ENCODE measurements around the gene TRIB2. TPM values are rescaled to one million over a fixed set of nuclear protein-coding genes. Genes with fewer than 3 reads are reported as not detected.

TRIB2 gene
- total and polyA plus RNA-seq, 2 experiments from 2014 or later: 19.2 to 27.2 TPM

- H3K27ac ChIP-seq: no peak overlapping the region
- no peaks in the 10 kb centered on the region for H3K79me2 ChIP-seq
- H2AFZ ChIP-seq: no peak overlapping the region
- H3K4me2 ChIP-seq: no peak overlapping the region
- TF ChIP-seq EZH2phosphoT487 (IDR thresholded peaks at IDR 0.05; ENCODE audit: low read depth, severe bottlenecking, unreplicated experiment): no peak
- no peak for TF ChIP-seq EZH2 (IDR thresholded peaks at IDR 0.05; ENCODE audit: borderline replicate concordance)
- TF ChIP-seq CTCF (IDR thresholded peaks at IDR 0.05; ENCODE audit: poor library complexity): no peak
- no peaks in the 10 kb centered on the region for H3K9me3 ChIP-seq (ENCODE audit: low read depth)
- H3K4me3 ChIP-seq: no peak overlapping the region
- 90% methylated on average over 2 of the region's 2 CpGs for WGBS (ENCODE audit: low lambda C conversion rate, missing lambda C conversion rate)
- no peaks in the 10 kb centered on the region for H3K36me3 ChIP-seq (replicated peaks; ENCODE audit: insufficient read depth, low read depth)
- DNase-seq (ENCODE audit: low spot score): no peak
- H3K27me3 ChIP-seq: no peaks in the 10 kb centered on the region
- no peaks in the 10 kb centered on the region for H4K20me1 ChIP-seq (ENCODE audit: insufficient read depth, poor library complexity, severe bottlenecking)
- H3K4me1 ChIP-seq (ENCODE audit: insufficient read depth): no peaks in the 10 kb centered on the region
- H3K9me2 ChIP-seq (replicated peaks; ENCODE audit: insufficient read depth): no peaks in the 10 kb centered on the region
Measured at GRCh38 chr2:12697617-12698016, 19.1 kb upstream of the TRIB2 start.

- no peaks in the 10 kb centered on the region for H3K79me2 ChIP-seq
- H3K4me2 ChIP-seq: no peak overlapping the region
- no peak overlapping the region for H3K27ac ChIP-seq
- H3K9me3 ChIP-seq (ENCODE audit: low read depth): no peaks in the 10 kb centered on the region
- DNase-seq (ENCODE audit: low spot score): no peak
- TF ChIP-seq EZH2 (IDR thresholded peaks at IDR 0.05; ENCODE audit: borderline replicate concordance): no peak
- TF ChIP-seq EZH2phosphoT487 (IDR thresholded peaks at IDR 0.05; ENCODE audit: low read depth, severe bottlenecking, unreplicated experiment): no peak
- TF ChIP-seq CTCF (IDR thresholded peaks at IDR 0.05; ENCODE audit: poor library complexity): no peak
- no peaks in the 10 kb centered on the region for H3K9me2 ChIP-seq (replicated peaks; ENCODE audit: insufficient read depth)
- 77% methylated on average over 1 of the region's 1 CpG for WGBS (ENCODE audit: low lambda C conversion rate, missing lambda C conversion rate)
- no peak overlapping the region for H2AFZ ChIP-seq
- H3K27me3 ChIP-seq: no peaks in the 10 kb centered on the region
- no peaks in the 10 kb centered on the region for H4K20me1 ChIP-seq (ENCODE audit: insufficient read depth, poor library complexity, severe bottlenecking)
- H3K36me3 ChIP-seq (replicated peaks; ENCODE audit: insufficient read depth, low read depth): no peaks in the 10 kb centered on the region
- H3K4me3 ChIP-seq: no peak overlapping the region
- H3K4me1 ChIP-seq (ENCODE audit: insufficient read depth): no peaks in the 10 kb centered on the region
Measured at GRCh38 chr2:12700989-12701388, 15.7 kb upstream of the TRIB2 start.

- H3K79me2 ChIP-seq: no peaks in the 10 kb centered on the region
- no peaks in the 10 kb centered on the region for H3K4me1 ChIP-seq (ENCODE audit: insufficient read depth)
- H3K9me2 ChIP-seq (replicated peaks; ENCODE audit: insufficient read depth): no peaks in the 10 kb centered on the region
- no peak overlapping the region for H2AFZ ChIP-seq
- DNase-seq (ENCODE audit: low spot score): no peak
- 97% methylated on average over 5 of the region's 5 CpGs for WGBS (ENCODE audit: low lambda C conversion rate, missing lambda C conversion rate)
- no peak overlapping the region for H3K4me3 ChIP-seq
- no peak for TF ChIP-seq EZH2phosphoT487 (IDR thresholded peaks at IDR 0.05; ENCODE audit: low read depth, severe bottlenecking, unreplicated experiment)
- no peak for TF ChIP-seq CTCF (IDR thresholded peaks at IDR 0.05; ENCODE audit: poor library complexity)
- no peak overlapping the region for H3K27ac ChIP-seq
- H3K27me3 ChIP-seq: no peaks in the 10 kb centered on the region
- H3K4me2 ChIP-seq: no peak overlapping the region
- H4K20me1 ChIP-seq (ENCODE audit: insufficient read depth, poor library complexity, severe bottlenecking): no peaks in the 10 kb centered on the region
- H3K9me3 ChIP-seq (ENCODE audit: low read depth): no peaks in the 10 kb centered on the region
- no peaks in the 10 kb centered on the region for H3K36me3 ChIP-seq (replicated peaks; ENCODE audit: insufficient read depth, low read depth)
Measured at GRCh38 chr2:12701786-12702167, 15.0 kb upstream of the TRIB2 start.

Data from hepatocyte (in vitro differentiated cells).